Measurements from ENCODE around the gene ZNF808. TPM values are rescaled to one million over a fixed set of nuclear protein-coding genes. Genes with fewer than 3 reads are reported as not detected.

Gene ZNF808
- total RNA-seq, 1 experiment from 2014 or later = 35.7 TPM

DNA sequence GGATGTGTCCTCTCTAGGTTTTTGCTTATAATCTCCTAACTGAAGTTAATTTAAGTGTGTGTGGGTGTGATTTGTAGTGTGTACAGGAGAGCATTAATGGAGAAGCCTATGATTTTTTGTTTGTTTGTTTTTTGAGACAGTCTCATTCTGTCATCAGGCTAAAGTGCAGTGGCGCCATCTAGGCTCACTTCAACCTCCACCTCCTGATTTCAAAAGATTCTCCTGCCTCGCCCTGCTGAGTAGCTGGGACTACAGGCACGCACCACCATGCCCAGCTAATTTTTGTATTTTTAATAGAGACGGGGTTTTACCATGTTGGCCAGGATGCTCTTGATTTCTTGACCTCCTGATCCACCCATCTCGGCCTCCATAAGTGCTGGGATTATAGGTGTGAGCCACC is 63.3 kb downstream of the ZNF808 start:
- no peak overlapping the region for H2BK15ac ChIP-seq (ENCODE audit: low read depth, low read length)
- H2BK5ac ChIP-seq (ENCODE audit: insufficient read length, low read length) = no peak overlapping the region
- TF ChIP-seq, protein P1, sequence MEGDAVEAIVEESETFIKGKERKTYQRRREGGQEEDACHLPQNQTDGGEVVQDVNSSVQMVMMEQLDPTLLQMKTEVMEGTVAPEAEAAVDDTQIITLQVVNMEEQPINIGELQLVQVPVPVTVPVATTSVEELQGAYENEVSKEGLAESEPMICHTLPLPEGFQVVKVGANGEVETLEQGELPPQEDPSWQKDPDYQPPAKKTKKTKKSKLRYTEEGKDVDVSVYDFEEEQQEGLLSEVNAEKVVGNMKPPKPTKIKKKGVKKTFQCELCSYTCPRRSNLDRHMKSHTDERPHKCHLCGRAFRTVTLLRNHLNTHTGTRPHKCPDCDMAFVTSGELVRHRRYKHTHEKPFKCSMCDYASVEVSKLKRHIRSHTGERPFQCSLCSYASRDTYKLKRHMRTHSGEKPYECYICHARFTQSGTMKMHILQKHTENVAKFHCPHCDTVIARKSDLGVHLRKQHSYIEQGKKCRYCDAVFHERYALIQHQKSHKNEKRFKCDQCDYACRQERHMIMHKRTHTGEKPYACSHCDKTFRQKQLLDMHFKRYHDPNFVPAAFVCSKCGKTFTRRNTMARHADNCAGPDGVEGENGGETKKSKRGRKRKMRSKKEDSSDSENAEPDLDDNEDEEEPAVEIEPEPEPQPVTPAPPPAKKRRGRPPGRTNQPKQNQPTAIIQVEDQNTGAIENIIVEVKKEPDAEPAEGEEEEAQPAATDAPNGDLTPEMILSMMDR (conservative IDR thresholded peaks at IDR 0.05) = peak; percentile 70
- Mint-ChIP-seq H3K4me1 (0 out of 4 replicates have a peak, but pooled peaks cover 0 to under 1% of the 10 kb centered on the region in 2 experiments), H3K9me3 (no peaks in the 10 kb centered on the region), H3K4me3 (peak overlapping the region in 1 of 2 experiments; percentile 30; a peak in 2 of 5 replicates), H3K27me3 (ENCODE audit: low read depth) (no peaks in the 10 kb centered on the region), H3K36me3 (ENCODE audit: insufficient read depth in 1 of 3, low read depth in 3 of 3) (peaks cover 25 to 58% (median 43%) of the 10 kb centered on the region in 3 experiments), H3K27ac (no peak overlapping the region)
- no peak overlapping the region for H2BK12ac ChIP-seq (ENCODE audit: insufficient read length, low read depth, low read length)
- H3K4me1 ChIP-seq (ENCODE audit: insufficient read depth, low read length) = no peaks in the 10 kb centered on the region
- H4K8ac ChIP-seq (replicated peaks; ENCODE audit: insufficient read length, low read depth, low read length) = no peak overlapping the region
- no peaks in the 10 kb centered on the region for H3K79me1 ChIP-seq (ENCODE audit: insufficient read depth, low read depth, low read length, poor library complexity, severe bottlenecking)
- no peaks in the 10 kb centered on the region for H4K20me1 ChIP-seq (ENCODE audit: control insufficient read depth, insufficient read depth, insufficient read length)
- H3K14ac ChIP-seq (ENCODE audit: insufficient read depth, low read length) = no peak overlapping the region
- no peak overlapping the region for H2AK5ac ChIP-seq (ENCODE audit: insufficient read length, low read length)
- DNase-seq = no peak
- no peak overlapping the region for H4K91ac ChIP-seq (ENCODE audit: insufficient read length, low read depth, low read length)
- no peak overlapping the region for H3K4ac ChIP-seq (ENCODE audit: low read depth, low read length)
- H3K9ac ChIP-seq (ENCODE audit: extremely low read depth, insufficient read length, low read length) = no peak overlapping the region
- no peak overlapping the region for H3K23ac ChIP-seq (ENCODE audit: insufficient read length, low read depth, low read length)
- H3K18ac ChIP-seq (ENCODE audit: insufficient read length, low read depth, low read length) = no peak overlapping the region
- no peak overlapping the region for H3K27ac ChIP-seq (ENCODE audit: insufficient read length, low read depth, low read length)
- no peaks in the 10 kb centered on the region for H3K79me2 ChIP-seq (ENCODE audit: insufficient read depth, low read length)
- no peak overlapping the region for H4K5ac ChIP-seq (ENCODE audit: insufficient read length, low read depth, low read length)
- no CpG with 5 or more reads among the region's 5 CpGs for WGBS (ENCODE audit: extremely low coverage, insufficient read length, low lambda C conversion rate)
- no peaks in the 10 kb centered on the region for H3K27me3 ChIP-seq (ENCODE audit: insufficient read depth, low read length)
- no peak overlapping the region for H3K56ac ChIP-seq (ENCODE audit: insufficient read length, low read depth, low read length)
- H2BK120ac ChIP-seq (ENCODE audit: low read depth, low read length, poor library complexity, severe bottlenecking) = no peak overlapping the region
- no peak overlapping the region for H2BK20ac ChIP-seq (ENCODE audit: low read depth, low read length, poor library complexity, severe bottlenecking)
- no peak overlapping the region for H3K4me2 ChIP-seq (ENCODE audit: insufficient read depth, insufficient read length, low read length)
- H3K9me3 ChIP-seq (ENCODE audit: control insufficient read depth, low read depth, low read length) = no peaks in the 10 kb centered on the region
- H3T11ph ChIP-seq (ENCODE audit: low read length) = no peak overlapping the region
- H3K23me2 ChIP-seq (ENCODE audit: insufficient read length, low read depth, low read length, poor library complexity, severe bottlenecking) = no peaks in the 10 kb centered on the region
- no peak overlapping the region for H2AFZ ChIP-seq (ENCODE audit: low read length)
